HFF-Myc (cell line): Measurements from ENCODE around the gene GPR62.

Experiments used
- DNase-seq: peaks from one replicate; pipeline ENCODE4 v3.0.0-alpha.2; 2011; ENCODE audit warnings: low read depth; ENCODE audit errors: extremely low read depth
- H3K4me3 ChIP-seq: replicated peaks from 2 replicates; pipeline ENCODE4 v1.5.1; 2011; ENCODE audit warnings: low read depth, mild to moderate bottlenecking, control low read depth, low read length
- CTCF ChIP-seq: IDR thresholded peaks from 2 replicates; pipeline ENCODE4 v1.5.1; 2012; ENCODE audit warnings: mild to moderate bottlenecking, low read depth, low read length, control low read depth; ENCODE audit errors: missing control alignments

The GPR62 gene

GRCh38 chr3:51974277-51974962 lies 19.2 kb downstream of the GPR62 start:
- no peak for DNase-seq
- no peak for TF ChIP-seq CTCF

GRCh38 chr3:51974963-51975851 lies 20.0 kb downstream of the GPR62 start, which contains the start of gene ABHD14A:
ABHD14A (plus strand) TSS chr3:51975064; CDS start chr3:51975136, 72 bp downstream.
- H3K4me3 ChIP-seq, result peak within 1 kb of the TSS; percentile 82
- no peak for DNase-seq
- TF ChIP-seq CTCF, result no peak

More at GRCh38 chr3:51974277-51974962, 19.2 kb downstream of the GPR62 start:
- peak overlapping the region; percentile 82 for H3K4me3 ChIP-seq

- no peak for DNase-seq
- peak; percentile 6 for TF ChIP-seq CTCF
- H3K4me3 ChIP-seq, result peak overlapping the region; percentile 82
These were observed 20.8 kb downstream of the GPR62 start for GRCh38 chr3:51975852-51976549.

GRCh38 chr3:51977446-51978142 lies 22.4 kb downstream of the GPR62 start:
- TF ChIP-seq CTCF, result no peak
- no peak overlapping the region for H3K4me3 ChIP-seq
- no peak for DNase-seq

GRCh38 chr3:51978143-51978502 lies 22.9 kb downstream of the GPR62 start:
- H3K4me3 ChIP-seq, result no peak overlapping the region
- TF ChIP-seq CTCF, result no peak
- no peak for DNase-seq

- TF ChIP-seq CTCF, result no peak
- DNase-seq, result no peak
- H3K4me3 ChIP-seq, result no peak overlapping the region
These were observed 25.1 kb downstream of the GPR62 start for GRCh38 chr3:51980253-51980652.
